B cell (primary cell): ENCODE results near the gene MTERF2. TPM values are rescaled to one million over a fixed set of nuclear protein-coding genes. Genes with fewer than 3 reads are reported as not detected.

Experiments used
- ATAC-seq: fragments of 200-7000 bp; cut with Tn5 transposase; one replicate; pipeline ENCODE4 v1.10.0; 2021; ENCODE audit warnings: low read depth, mild to moderate bottlenecking, moderate number of reproducible peaks, moderate library complexity
- CTCF ChIA-PET: fragments of 350-600 bp; sonication (Branson Sonifier 250); formaldehyde crosslinking; loops from one replicate; lab custom pipeline; 2021; ENCODE audit warnings: antibody characterized with exemption, inconsistent platforms; lab: Charles Lee
- POLR2A ChIA-PET: fragments of 350-600 bp; sonication (Branson Sonifier 250); formaldehyde crosslinking; loops from one replicate; lab custom pipeline; 2021; ENCODE audit warnings: antibody characterized with exemption; lab: Charles Lee
- DNase-seq: peaks from one replicate; pipeline ENCODE4 v3.0.0; 2013
- H2AFZ ChIP-seq: 2 replicates; pipeline ENCODE4 v1.6.1; 2012; ENCODE audit warnings: mild to moderate bottlenecking, low read depth, low read length; ENCODE audit not compliant: insufficient read depth, poor library complexity, severe bottlenecking
- H3K27ac ChIP-seq, 2 donors: 1 replicate in 1 of 2; 2 replicates in 1 of 2; pipeline ENCODE4 v1.5.1; 2012 to 2013; ENCODE audit warnings: low read length in 2 of 2, mild to moderate bottlenecking in 2 of 2, moderate library complexity in 1 of 2
- H3K27me3 ChIP-seq, 4 experiments: fragments of 200-600 bp in 1 of 4; sonication (generic) in 1 of 4; replicated peaks in 1 of 4; 1 replicate in 2 of 4; 2 replicates in 2 of 4; pipeline versions ENCODE4 v1.6.1 to v1.7.0; 2013 to 2016; ENCODE audit warnings: low read length in 3 of 4, mild to moderate bottlenecking in 2 of 4, mixed read lengths in 1 of 4, moderate library complexity in 1 of 4; ENCODE audit not compliant: insufficient read depth in 4 of 4, control insufficient read depth in 3 of 4; ENCODE audit errors: control extremely low read depth in 1 of 4
- H3K36me3 ChIP-seq, 2 experiments: replicated peaks in 1 of 2; 1 replicate in 1 of 2; 2 replicates in 1 of 2; pipeline versions ENCODE4 v1.6.1 to v1.7.1; 2013; ENCODE audit warnings: low read length in 1 of 2; ENCODE audit not compliant: insufficient read depth in 2 of 2, control insufficient read depth in 1 of 2; ENCODE audit errors: control extremely low read depth in 1 of 2, extremely low read depth in 1 of 2
- H3K4me1 ChIP-seq, 2 donors: fragments of 200-600 bp in 1 of 2; sonication (generic) in 1 of 2; 1 replicate in 1 of 2; 2 replicates in 1 of 2; pipeline versions ENCODE4 v1.5.1 to v1.6.1; 2013 to 2017; ENCODE audit warnings: low read length in 2 of 2; ENCODE audit not compliant: control insufficient read depth in 2 of 2, insufficient read depth in 2 of 2
- H3K4me2 ChIP-seq: replicated peaks from 2 replicates; pipeline ENCODE3; 2012; ENCODE audit warnings: mild to moderate bottlenecking, low read depth, low read length; ENCODE audit not compliant: poor library complexity, severe bottlenecking
- H3K4me3 ChIP-seq, 5 experiments: fragments of 200-600 bp in 1 of 5; sonication (generic) in 1 of 5; 1 replicate in 3 of 5; 2 replicates in 2 of 5; pipeline versions ENCODE4 v1.5.1 to v1.7.0; 2011 to 2016; ENCODE audit warnings: low read length in 4 of 5, mild to moderate bottlenecking in 4 of 5, low read depth in 2 of 5, control low read depth in 1 of 5, moderate library complexity in 1 of 5; ENCODE audit not compliant: insufficient read depth in 1 of 5; ENCODE audit errors: control extremely low read depth in 1 of 5, extremely low read depth in 1 of 5
- H3K79me2 ChIP-seq: fragments of 200-600 bp; sonication (generic); one replicate; pipeline ENCODE4 v1.6.0; 2016; ENCODE audit warnings: low read length; ENCODE audit not compliant: control insufficient read depth, insufficient read depth
- H3K9ac ChIP-seq: fragments of 200-600 bp; sonication (generic); 2 replicates; pipeline ENCODE4 v1.6.1; 2017; ENCODE audit warnings: mild to moderate bottlenecking, low read length, moderate library complexity
- H3K9me3 ChIP-seq, 3 donors: one replicate each; pipeline versions ENCODE4 v1.6.1 to v1.7.1; 2013; ENCODE audit warnings: low read length in 2 of 3; ENCODE audit not compliant: control insufficient read depth in 2 of 3, insufficient read depth in 1 of 3; ENCODE audit errors: control extremely low read depth in 1 of 3
- H4K20me1 ChIP-seq: 2 replicates; pipeline ENCODE4 v1.6.0; 2012; ENCODE audit warnings: mild to moderate bottlenecking, low read length; ENCODE audit not compliant: insufficient read depth, control insufficient read depth, poor library complexity, severe bottlenecking
- H3K27ac Mint-ChIP-seq: one replicate; pipeline ENCODE4 v1.8.0; 2021; ENCODE audit warnings: mixed read lengths
- H3K27me3 Mint-ChIP-seq: one replicate; pipeline ENCODE4 v1.8.0; 2021; ENCODE audit warnings: mixed read lengths
- H3K4me1 Mint-ChIP-seq: one replicate; pipeline ENCODE4 v1.8.0; 2021; ENCODE audit warnings: mixed read lengths
- H3K4me3 Mint-ChIP-seq: one replicate; pipeline ENCODE4 v1.8.0; 2021; ENCODE audit warnings: mixed read lengths
- H3K9me3 Mint-ChIP-seq: one replicate; pipeline ENCODE4 v1.8.0; 2022; ENCODE audit warnings: mixed read lengths; ENCODE audit not compliant: insufficient read depth
- EZH2 ChIP-seq: IDR thresholded peaks from 2 replicates; pipeline ENCODE4 v1.6.1; 2012; ENCODE audit warnings: borderline replicate concordance, low read depth, mild to moderate bottlenecking, moderate library complexity, low read length; ENCODE audit not compliant: insufficient read depth, poor library complexity, severe bottlenecking
- WGBS: methylation state at CpG from one replicate; pipeline ENCODE4 v1.1.5; 2013; ENCODE audit warnings: missing lambda C conversion rate; ENCODE audit not compliant: insufficient coverage; 5-methylcytosine and 5-hydroxymethylcytosine counted together
- intact Hi-C: fragments of 100-400 bp; cut with micrococcal nuclease; formaldehyde crosslinking; loops from one replicate; pipeline ENCODE4 v1.10.0; 2022
- polyA plus RNA-seq: library from polyadenylated mRNA; depleted of rRNA; stranded (reverse); fragments of >200 nt; gene quantifications from 2 replicates; pipeline ENCODE4 v1.2.3, GENCODE V29; 2012
- total RNA-seq, 2 donors: library from RNA; stranded (reverse); fragments of 120-200 nt in 1 of 2; gene quantifications; 1 replicate in 1 of 2; 2 replicates in 1 of 2; pipeline versions ENCODE4 v1.2.3 to v1.2.4, GENCODE V29; 2013 to 2022
- TF ChIP-seq, protein P1 (sequence below): fragments of 200-600 bp; IDR thresholded peaks from one replicate; pipeline ENCODE4 v1.8.0; 2022; ENCODE audit warnings: antibody characterized with exemption, mild to moderate bottlenecking

Gene MTERF2
- total and polyA plus RNA-seq, 2 donors (not counting 1 experiment from before 2014, with no cell fraction given): 3.7 to 9.4 TPM

DNA sequence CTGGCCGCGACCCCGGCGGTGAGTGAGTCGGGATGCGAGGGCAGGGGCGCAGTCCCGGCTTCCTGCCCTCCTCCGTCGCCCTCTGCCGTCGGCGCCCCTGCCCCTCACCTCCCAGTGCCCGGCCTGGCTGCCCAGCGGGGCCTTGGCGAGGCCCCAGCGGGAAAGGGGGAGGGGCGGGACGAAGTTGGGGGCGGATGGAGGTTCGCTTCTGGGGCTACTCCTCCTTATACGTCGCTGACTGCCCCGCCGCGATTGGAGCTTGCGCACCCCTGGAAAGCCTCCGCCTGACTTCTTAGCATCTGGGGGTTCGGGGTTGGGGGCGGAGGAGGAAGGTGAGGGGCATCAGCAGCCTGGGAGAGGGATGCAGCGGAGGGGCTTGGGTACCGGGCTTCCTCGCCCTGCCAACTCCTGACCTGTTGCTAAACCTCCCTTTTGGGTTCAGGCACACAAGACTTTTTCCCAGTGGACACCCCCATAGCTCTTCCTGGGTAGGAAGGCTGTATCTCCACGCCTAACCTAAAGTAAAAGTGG, 30.8 kb downstream of the MTERF2 start:
- peak overlapping the region; percentile 93 for H3K9ac ChIP-seq
- peaks cover 21% of the 10 kb centered on the region for H3K79me2 ChIP-seq
- POLR2A ChIA-PET: interaction anchor here (0.6 to 1.4 kb wide), 4 partner anchors 31 to 710 kb away, joined by 3 to 12 read pairs (median 4); partner anchors contain the start of gene MTERF2
- no peak for TF ChIP-seq EZH2
- TF ChIP-seq, protein P1, sequence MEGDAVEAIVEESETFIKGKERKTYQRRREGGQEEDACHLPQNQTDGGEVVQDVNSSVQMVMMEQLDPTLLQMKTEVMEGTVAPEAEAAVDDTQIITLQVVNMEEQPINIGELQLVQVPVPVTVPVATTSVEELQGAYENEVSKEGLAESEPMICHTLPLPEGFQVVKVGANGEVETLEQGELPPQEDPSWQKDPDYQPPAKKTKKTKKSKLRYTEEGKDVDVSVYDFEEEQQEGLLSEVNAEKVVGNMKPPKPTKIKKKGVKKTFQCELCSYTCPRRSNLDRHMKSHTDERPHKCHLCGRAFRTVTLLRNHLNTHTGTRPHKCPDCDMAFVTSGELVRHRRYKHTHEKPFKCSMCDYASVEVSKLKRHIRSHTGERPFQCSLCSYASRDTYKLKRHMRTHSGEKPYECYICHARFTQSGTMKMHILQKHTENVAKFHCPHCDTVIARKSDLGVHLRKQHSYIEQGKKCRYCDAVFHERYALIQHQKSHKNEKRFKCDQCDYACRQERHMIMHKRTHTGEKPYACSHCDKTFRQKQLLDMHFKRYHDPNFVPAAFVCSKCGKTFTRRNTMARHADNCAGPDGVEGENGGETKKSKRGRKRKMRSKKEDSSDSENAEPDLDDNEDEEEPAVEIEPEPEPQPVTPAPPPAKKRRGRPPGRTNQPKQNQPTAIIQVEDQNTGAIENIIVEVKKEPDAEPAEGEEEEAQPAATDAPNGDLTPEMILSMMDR: peak; percentile 13
- peaks cover 0 to 6% of the 10 kb centered on the region in 2 experiments for H3K36me3 ChIP-seq
- ATAC-seq: peak; percentile 22
- Mint-ChIP-seq H3K27me3 (no peaks in the 10 kb centered on the region), H3K9me3 (no peaks in the 10 kb centered on the region), H3K4me3 (peak overlapping the region; percentile 99), H3K27ac (peak overlapping the region; percentile 93), H3K4me1 (peaks cover 20% of the 10 kb centered on the region)
- no peak for DNase-seq
- peaks cover 17% of the 10 kb centered on the region for H4K20me1 ChIP-seq
- H2AFZ ChIP-seq: peak overlapping the region; percentile 94
- CTCF ChIA-PET: interaction anchor here (0.7 to 1.7 kb wide), 4 partner anchors 16 to 598 kb away, joined by 3 to 8 read pairs (median 4); partner anchors contain the start of gene POLR3B
- peak overlapping the region; percentile 67 to 89 (median 88) for H3K4me3 ChIP-seq
- H3K27ac ChIP-seq: peak overlapping the region; percentile 39 to 57
- no peaks in the 10 kb centered on the region for H3K27me3 ChIP-seq
- intact Hi-C loops: loop anchor here (1.0 kb wide), 1 partner anchor 598 kb away; no protein-coding TSS in a partner anchor
- H3K9me3 ChIP-seq: no peaks in the 10 kb centered on the region
- 1% methylated on average over 30 of the region's 34 CpGs for WGBS
- H3K4me1 ChIP-seq: peaks cover 9 to 12% of the 10 kb centered on the region in 2 donors
- H3K4me2 ChIP-seq: peak overlapping the region; percentile 92
